ENCODE measurements around the gene SLC35B1.

Gene SLC35B1

DNA sequence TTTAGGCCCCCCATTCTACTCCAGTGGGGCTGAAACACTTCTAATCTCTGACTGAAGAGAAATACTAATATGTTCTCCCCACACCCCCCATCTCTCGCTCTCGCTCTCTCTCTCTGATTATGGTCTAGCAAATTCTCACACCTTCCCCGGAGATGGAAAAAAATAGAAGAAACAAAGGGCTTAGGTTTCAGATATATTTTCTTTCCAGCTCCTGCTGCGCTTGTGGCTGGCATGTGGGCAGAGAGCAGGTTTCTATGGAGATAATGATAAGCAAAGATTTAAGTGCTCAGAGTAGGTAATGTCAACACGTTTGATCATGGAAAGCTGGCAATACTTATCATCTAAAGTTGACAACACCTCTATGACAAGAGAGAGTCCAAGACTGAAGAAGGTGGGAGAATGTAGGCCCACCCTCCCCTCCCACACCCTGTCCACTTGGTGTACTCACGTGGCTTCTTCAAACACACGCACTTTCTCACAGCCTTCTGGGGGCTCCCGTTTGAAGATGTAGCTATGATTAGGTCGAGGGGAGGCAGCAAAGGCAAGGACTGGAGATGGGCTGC lies 8.0 kb upstream of the SLC35B1 start:
- in situ Hi-C loops (cut with MboI; ENCODE audit: low pct_unique_long_range_greater_than_20kb, low sequenced_read_pairs, unreplicated experiment), result loop anchor here (25.0 kb wide), 1 partner anchor 272 kb away; the partner anchor contains the start of gene DLX3
- no peak for DNase-seq (ENCODE audit: low spot score)
- TF ChIP-seq, protein P1, sequence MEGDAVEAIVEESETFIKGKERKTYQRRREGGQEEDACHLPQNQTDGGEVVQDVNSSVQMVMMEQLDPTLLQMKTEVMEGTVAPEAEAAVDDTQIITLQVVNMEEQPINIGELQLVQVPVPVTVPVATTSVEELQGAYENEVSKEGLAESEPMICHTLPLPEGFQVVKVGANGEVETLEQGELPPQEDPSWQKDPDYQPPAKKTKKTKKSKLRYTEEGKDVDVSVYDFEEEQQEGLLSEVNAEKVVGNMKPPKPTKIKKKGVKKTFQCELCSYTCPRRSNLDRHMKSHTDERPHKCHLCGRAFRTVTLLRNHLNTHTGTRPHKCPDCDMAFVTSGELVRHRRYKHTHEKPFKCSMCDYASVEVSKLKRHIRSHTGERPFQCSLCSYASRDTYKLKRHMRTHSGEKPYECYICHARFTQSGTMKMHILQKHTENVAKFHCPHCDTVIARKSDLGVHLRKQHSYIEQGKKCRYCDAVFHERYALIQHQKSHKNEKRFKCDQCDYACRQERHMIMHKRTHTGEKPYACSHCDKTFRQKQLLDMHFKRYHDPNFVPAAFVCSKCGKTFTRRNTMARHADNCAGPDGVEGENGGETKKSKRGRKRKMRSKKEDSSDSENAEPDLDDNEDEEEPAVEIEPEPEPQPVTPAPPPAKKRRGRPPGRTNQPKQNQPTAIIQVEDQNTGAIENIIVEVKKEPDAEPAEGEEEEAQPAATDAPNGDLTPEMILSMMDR (IDR thresholded peaks at IDR 0.05; ENCODE audit: extremely low read depth, insufficient read depth, missing control alignments), result no peak

DNA sequence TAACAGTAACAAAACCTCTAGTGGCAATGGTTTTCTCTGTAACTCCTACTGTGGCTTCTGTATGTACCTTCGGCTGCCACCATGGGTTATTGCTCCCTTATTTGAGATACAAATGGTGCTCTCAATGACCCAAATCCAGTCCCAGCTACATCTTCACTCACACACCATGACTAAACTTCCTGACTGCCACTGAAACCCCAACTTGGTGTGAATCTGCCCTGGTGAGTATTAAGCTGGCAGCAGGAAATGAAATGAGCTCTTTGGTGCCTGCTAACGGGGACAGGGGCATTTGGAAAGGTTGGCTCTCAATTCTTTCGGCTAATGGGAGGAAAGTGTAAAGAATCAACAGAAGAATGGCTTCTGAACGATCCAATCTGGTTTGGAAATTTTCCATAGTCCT lies 7.5 kb upstream of the SLC35B1 start:
- DNase-seq (ENCODE audit: low spot score), result no peak
- TF ChIP-seq, protein P1 (IDR thresholded peaks at IDR 0.05; ENCODE audit: extremely low read depth, insufficient read depth, missing control alignments), result no peak
- in situ Hi-C loops (cut with MboI; ENCODE audit: low pct_unique_long_range_greater_than_20kb, low sequenced_read_pairs, unreplicated experiment), result loop anchor here (25.0 kb wide), 1 partner anchor 272 kb away; the partner anchor contains the start of gene DLX3

DNA sequence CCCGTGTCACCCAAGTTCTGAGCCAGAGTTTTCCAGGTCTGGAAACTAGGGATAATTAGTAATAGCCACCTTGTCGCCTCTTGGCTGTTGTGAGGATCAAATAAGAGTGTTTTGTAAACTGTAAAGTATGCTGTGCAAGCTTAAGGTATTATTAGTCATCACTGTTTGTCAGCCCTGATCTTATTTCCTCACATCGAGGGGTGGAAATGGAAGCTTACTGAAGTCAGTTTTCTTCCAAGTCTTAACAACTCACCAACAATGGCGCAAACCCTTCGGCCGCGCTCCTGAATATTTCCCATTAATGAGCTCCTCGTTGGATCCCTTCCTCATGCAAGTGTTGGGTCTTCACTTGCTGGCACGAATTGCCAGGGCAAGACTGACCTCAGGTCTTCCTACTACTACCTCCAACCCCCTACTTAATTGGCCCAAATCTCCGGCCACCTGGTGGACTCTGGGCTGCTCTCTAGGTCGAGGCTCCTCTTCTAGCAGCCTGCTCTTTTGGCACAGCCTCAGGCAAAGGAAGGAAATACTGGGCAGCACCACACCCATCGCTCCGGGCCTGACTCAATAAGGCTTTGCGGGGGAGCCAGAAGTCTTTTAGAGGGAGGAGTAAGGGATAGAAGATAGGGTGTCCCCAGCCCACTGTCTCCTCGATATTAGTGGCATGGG lies 885 bp upstream of the SLC35B1 start:
- peak; percentile 26 for DNase-seq (ENCODE audit: low spot score)
- TF ChIP-seq, protein P1 (IDR thresholded peaks at IDR 0.05; ENCODE audit: extremely low read depth, insufficient read depth, missing control alignments), result no peak
- in situ Hi-C loops (cut with MboI; ENCODE audit: low pct_unique_long_range_greater_than_20kb, low sequenced_read_pairs, unreplicated experiment), result loop anchor here (10.0 to 25.0 kb wide), 2 partner anchors 76 to 279 kb away; partner anchors contain the start of genes DLX3 and KAT7

DNA sequence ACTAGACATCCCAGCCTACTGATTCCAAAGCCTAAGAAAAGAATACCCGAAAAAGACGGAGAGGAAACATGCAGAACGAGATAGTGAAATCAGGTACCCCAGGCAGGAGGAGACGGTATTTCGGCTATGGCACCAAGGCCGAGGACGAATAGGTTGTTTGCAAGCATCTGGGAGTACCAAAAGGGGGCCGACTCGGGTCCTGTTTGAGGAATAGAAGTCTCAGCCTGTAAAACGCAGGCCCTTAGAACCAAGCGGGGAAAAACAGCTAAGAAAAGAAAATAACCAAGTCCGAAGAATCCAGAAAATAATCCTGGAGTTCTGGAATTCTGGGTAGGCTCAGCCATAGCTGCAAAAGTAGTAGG lies 537 bp downstream of the SLC35B1 start:
- TF ChIP-seq, protein P1 (IDR thresholded peaks at IDR 0.05; ENCODE audit: extremely low read depth, insufficient read depth, missing control alignments), result no peak
- DNase-seq (ENCODE audit: low spot score), result no peak
- in situ Hi-C loops (cut with MboI; ENCODE audit: low pct_unique_long_range_greater_than_20kb, low sequenced_read_pairs, unreplicated experiment), result loop anchor here (10.0 to 25.0 kb wide), 2 partner anchors 78 to 280 kb away; partner anchors contain the start of genes DLX3 and KAT7

DNA sequence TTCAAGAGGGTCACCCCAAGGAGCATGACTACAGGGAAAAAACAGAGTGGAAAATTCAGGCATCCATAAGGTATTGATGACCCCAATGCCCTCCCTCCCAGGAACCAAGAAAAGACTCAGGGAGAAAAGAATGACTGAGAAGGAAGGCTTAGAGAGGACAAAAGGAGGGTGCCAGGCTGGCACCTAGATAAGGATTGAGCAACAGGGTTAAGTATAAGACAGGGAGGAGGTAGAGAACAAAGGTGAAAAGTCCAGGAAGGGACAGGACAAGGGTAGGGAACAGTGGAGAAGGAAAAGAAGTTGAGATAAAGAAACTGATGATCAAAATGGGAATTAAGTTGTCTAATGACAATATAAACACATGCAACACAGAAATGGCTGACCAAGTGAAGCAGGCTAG lies 2.5 kb downstream of the SLC35B1 start:
- no peak for DNase-seq (ENCODE audit: low spot score)
- TF ChIP-seq, protein P1 (IDR thresholded peaks at IDR 0.05; ENCODE audit: extremely low read depth, insufficient read depth, missing control alignments), result no peak
- in situ Hi-C loops (cut with MboI; ENCODE audit: low pct_unique_long_range_greater_than_20kb, low sequenced_read_pairs, unreplicated experiment), result loop anchor here (10.0 to 25.0 kb wide), 2 partner anchors 80 to 282 kb away; partner anchors contain the start of genes DLX3 and KAT7

DNA sequence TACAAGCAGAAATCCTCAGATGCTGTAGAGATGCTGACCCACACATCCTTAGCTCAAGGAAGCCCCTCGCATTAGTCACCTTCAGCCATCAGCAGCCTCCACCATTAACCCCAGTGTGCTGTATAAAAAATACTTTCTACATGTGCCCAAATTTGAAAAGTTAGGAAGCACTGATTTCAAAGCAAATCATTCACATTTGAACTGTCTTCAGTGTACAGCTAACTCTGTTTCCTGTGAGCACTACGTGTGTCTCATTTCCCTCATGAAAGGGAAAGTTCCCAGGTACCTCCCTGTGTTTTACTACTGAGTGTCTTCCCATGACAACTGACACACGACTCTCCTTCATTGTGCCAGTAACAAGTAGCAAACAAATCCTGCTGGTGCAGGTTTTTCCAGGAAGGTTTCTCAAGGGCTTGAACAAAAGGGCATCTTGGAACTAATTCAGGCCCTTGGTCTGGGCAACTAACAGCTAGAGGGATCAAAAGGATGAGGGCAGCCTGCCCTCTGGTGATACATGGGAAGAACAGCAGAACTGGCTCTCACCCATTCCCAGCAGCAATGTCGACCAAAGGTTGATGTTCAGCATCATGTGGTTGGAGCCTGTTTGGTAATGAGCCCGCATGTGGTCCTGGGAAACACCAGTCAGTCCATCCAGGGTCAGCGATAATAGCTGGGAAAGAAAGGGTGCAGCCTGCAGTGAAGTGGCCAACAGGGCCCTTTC lies 4.0 kb downstream of the SLC35B1 start:
- in situ Hi-C loops (cut with MboI; ENCODE audit: low pct_unique_long_range_greater_than_20kb, low sequenced_read_pairs, unreplicated experiment), result loop anchor here (5.0 to 25.0 kb wide), 3 partner anchors 81 to 284 kb away; partner anchors contain the start of genes DLX3 and KAT7

More for the DNA sequence above, 4.0 kb downstream of the SLC35B1 start:
- DNase-seq (ENCODE audit: low spot score), result no peak
- TF ChIP-seq, protein P1 (IDR thresholded peaks at IDR 0.05; ENCODE audit: extremely low read depth, insufficient read depth, missing control alignments), result peak; percentile 54

Measured in GM13977 (cell line).